Retinal pigment epithelial cell (primary cell): ENCODE measurements around the gene ANKMY2.

Experiments used
- DNase-seq: peaks from one replicate; pipeline ENCODE4 v3.0.0-alpha.2; 2010; ENCODE audit warnings: low read depth
- H3K4me3 ChIP-seq: 2 replicates; pipeline ENCODE4 v1.5.1; 2011; ENCODE audit warnings: mild to moderate bottlenecking, low read length, control low read depth, moderate library complexity
- TF ChIP-seq, protein P1 (sequence below): conservative IDR thresholded peaks from 2 replicates; pipeline ENCODE4 v1.5.1; 2011; ENCODE audit warnings: low read depth, low read length, control low read depth, inconsistent platforms

ANKMY2 gene

DNA sequence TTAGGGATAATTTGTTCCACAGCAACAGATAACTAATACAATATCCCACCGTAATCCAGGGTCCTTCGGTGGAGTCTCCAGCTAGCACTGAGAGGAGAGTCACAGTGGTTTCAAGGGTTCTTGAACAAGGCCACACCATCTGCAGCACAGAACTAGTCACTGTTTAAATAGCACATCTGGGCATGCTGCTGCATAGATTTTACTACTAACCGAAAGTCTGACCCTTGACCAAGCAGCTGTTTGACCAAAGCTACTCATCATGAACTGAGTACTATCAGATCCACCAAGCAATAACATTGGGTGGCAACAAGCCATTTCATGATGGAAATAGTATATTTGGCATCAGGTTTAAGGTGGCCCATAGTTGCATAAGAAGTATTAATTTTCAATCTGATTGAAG, 53.2 kb downstream of the ANKMY2 start:
- TF ChIP-seq, protein P1, sequence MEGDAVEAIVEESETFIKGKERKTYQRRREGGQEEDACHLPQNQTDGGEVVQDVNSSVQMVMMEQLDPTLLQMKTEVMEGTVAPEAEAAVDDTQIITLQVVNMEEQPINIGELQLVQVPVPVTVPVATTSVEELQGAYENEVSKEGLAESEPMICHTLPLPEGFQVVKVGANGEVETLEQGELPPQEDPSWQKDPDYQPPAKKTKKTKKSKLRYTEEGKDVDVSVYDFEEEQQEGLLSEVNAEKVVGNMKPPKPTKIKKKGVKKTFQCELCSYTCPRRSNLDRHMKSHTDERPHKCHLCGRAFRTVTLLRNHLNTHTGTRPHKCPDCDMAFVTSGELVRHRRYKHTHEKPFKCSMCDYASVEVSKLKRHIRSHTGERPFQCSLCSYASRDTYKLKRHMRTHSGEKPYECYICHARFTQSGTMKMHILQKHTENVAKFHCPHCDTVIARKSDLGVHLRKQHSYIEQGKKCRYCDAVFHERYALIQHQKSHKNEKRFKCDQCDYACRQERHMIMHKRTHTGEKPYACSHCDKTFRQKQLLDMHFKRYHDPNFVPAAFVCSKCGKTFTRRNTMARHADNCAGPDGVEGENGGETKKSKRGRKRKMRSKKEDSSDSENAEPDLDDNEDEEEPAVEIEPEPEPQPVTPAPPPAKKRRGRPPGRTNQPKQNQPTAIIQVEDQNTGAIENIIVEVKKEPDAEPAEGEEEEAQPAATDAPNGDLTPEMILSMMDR: no peak
- no peak for DNase-seq
- no peak overlapping the region for H3K4me3 ChIP-seq

- no peak overlapping the region for H3K4me3 ChIP-seq
- TF ChIP-seq, protein P1: no peak
- DNase-seq: no peak
These were observed 55.1 kb downstream of the ANKMY2 start for GRCh38 chr7:16590424-16590823.

- DNase-seq: no peak
- TF ChIP-seq, protein P1: no peak
- no peak overlapping the region for H3K4me3 ChIP-seq
These were observed 55.7 kb downstream of the ANKMY2 start for GRCh38 chr7:16589881-16590280.

GRCh38 chr7:16587790-16588189, 57.8 kb downstream of the ANKMY2 start:
- DNase-seq: peak; percentile 48
- TF ChIP-seq, protein P1: no peak
- peak overlapping the region; percentile 23 for H3K4me3 ChIP-seq

DNA sequence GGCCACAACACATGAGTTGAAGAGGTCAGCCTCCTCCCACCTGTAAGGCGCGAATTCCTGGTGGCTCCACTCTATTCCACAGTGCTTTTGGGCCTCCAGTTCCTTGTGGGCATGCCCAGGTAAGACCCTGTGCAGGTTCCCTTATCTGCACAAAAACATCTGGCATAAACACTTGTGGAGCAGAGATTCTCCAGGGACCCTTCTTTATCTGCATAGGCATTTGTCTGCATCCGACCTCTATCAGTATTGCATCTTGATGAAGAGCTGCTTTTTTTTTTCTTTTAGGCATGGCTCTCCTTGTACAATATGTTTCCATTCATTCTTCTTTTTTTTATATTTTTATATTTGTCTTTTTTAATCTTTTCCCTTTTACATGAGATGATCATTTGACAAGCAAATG, 58.4 kb downstream of the ANKMY2 start:
- DNase-seq: no peak
- no peak overlapping the region for H3K4me3 ChIP-seq
- TF ChIP-seq, protein P1: no peak

DNA sequence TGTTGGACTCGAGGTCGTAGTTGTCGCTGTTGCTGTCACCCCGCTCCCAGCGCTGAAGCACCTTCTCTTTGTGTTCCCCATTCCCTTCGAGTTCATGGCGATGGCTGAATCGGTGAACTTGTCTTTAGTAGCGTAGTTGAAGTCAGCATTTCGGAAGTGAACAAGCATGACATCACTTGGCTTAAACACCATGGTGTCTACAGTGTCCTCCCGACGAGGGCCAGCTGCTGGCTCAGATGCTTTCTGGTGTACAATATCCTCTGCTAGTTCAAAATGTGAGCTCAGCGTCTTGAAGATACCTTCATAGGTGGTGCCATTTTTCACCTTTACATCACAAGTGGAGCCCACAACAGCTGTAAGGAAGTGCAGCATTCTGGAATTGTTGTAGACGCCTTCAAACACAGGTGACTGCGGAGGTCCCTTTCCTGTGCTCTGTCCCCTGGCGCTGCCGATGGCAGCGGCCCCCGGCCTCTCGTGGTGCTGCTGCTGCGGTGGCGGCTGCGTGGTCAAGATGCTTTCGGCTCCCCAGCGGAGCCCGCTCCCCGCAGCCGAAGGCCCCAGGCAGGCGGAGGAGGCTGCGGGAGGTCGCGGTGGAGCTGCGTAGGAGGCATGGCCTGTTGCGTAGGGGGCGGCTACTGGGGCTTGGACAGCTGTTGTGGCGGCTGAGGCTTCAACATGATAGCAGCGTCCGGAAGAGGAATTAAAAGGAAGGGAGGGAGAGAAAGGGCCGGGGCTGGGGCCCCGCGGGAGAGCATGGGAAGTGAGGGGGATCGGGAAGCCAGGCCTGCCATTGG, 59.3 kb downstream of the ANKMY2 start:
- DNase-seq: no peak
- TF ChIP-seq, protein P1: no peak
- H3K4me3 ChIP-seq: no peak overlapping the region

DNA sequence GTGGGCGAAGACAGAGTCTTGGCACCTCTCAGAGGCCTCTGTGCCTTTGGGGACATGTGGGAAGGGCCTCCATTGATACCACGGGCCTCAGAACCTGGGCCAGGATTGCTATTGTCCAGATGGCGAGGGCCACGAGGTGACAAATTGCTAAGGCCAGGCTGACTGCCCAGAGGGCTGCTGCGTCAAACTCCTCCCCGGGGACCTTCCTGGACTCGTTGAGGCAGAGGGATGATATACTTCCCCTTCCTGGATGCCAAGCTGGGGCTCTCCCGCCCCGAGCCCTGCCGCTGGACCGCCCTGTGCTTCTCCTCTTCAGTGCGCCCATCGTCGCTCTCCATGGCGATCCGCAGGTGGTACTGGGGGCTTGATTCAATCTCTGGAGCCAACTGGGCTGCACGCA, 60.0 kb downstream of the ANKMY2 start:
- TF ChIP-seq, protein P1: no peak
- H3K4me3 ChIP-seq: no peak overlapping the region
- DNase-seq: no peak
